Measurements from ENCODE around the gene UBASH3A.
A peak's percentile ranks its signal among the peaks of the same experiment; 100 is the strongest.

The UBASH3A gene

DNA sequence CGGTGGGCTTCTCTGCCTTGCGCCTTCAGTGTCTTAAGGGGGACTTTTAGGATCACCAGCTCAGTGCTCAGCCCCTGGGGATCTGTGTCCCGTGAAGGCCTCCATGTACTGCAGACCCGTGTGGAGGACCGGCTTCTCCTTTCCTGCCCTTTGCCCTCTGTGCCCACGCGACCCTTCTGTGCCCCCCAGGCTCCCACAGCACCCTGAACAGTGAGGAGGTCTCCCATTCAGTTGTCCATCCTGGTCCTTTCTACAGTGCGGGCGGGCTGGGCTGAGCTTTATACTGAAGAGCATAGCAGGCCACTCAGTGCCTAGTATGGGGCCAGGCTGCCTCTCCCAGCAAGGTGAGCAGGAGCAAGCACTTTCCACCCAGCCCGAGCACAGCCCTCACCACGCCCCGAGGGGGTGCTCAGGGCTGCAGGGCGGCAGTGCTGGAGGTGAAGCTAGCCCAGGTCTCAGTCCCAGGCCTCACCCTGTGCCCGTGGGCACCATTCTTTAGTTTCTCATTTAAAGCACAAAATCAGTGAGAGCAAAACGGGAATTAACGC is 29.7 kb upstream of the UBASH3A start:
- TF ChIP-seq, protein P1, sequence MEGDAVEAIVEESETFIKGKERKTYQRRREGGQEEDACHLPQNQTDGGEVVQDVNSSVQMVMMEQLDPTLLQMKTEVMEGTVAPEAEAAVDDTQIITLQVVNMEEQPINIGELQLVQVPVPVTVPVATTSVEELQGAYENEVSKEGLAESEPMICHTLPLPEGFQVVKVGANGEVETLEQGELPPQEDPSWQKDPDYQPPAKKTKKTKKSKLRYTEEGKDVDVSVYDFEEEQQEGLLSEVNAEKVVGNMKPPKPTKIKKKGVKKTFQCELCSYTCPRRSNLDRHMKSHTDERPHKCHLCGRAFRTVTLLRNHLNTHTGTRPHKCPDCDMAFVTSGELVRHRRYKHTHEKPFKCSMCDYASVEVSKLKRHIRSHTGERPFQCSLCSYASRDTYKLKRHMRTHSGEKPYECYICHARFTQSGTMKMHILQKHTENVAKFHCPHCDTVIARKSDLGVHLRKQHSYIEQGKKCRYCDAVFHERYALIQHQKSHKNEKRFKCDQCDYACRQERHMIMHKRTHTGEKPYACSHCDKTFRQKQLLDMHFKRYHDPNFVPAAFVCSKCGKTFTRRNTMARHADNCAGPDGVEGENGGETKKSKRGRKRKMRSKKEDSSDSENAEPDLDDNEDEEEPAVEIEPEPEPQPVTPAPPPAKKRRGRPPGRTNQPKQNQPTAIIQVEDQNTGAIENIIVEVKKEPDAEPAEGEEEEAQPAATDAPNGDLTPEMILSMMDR (IDR thresholded peaks at IDR 0.05; ENCODE audit: borderline replicate concordance, control extremely low read depth, extremely low read depth, insufficient read depth, missing control alignments), result no peak
- in situ Hi-C loops (cut with MboI; ENCODE audit: low sequenced_read_pairs, unreplicated experiment), result no loop called here
- DNase-seq (ENCODE audit: low spot score), result no peak

DNA sequence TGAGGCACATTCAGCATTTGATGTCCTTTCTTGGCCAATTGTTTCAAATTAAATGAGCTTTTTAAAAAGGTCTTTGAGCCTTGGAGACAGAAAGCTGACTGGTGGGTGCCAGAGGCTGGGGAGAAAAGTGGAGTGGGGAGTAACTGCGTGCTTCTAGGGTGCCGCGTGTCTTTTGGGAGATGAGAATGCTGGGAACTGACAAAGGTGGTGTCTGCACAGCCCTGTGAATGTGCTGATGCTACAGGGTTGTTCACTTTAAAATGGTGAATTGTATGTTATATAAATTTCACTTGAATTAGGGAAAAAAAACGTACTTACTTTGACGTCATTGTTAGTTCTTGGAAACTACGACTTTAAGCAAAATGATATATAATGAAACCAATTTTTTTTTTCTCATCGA is 29.2 kb upstream of the UBASH3A start:
- no peak for DNase-seq (ENCODE audit: low spot score)
- in situ Hi-C loops (cut with MboI; ENCODE audit: low sequenced_read_pairs, unreplicated experiment), result no loop called here
- TF ChIP-seq, protein P1 (IDR thresholded peaks at IDR 0.05; ENCODE audit: borderline replicate concordance, control extremely low read depth, extremely low read depth, insufficient read depth, missing control alignments), result no peak

DNA sequence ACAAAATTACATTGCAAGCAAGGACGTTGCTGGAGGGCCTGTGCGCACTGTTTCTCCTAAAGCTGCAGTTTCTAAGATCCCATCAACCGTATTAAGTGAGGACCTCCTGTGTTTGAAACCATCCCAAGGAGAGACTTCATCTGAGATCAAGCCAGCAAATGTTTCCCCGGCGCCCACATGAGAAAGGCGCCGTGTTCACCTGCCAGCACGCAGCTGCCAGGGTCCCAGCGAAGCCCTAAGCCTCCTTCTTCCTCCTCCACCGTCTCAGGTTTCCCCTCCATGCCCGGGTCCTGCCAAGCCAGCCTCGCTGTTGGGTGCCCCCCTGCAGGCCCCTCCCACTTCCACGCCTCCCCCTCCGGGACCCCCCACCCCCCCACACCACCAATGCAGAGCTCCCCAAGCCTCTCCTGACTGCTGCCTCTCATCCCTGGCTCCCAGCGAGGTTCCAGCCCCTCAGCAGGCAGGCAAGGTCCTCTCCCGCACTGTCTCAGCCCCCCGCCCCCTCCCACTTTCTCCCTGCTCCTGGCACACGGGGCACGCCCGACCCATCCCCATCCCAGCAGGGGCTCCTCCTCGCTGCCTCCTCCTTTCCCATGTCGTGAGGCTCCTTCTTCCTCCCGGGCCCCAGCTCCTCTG is 28.7 kb upstream of the UBASH3A start:
- no peak for DNase-seq (ENCODE audit: low spot score)
- in situ Hi-C loops (cut with MboI; ENCODE audit: low sequenced_read_pairs, unreplicated experiment), result no loop called here
- TF ChIP-seq, protein P1 (IDR thresholded peaks at IDR 0.05; ENCODE audit: borderline replicate concordance, control extremely low read depth, extremely low read depth, insufficient read depth, missing control alignments), result no peak

DNA sequence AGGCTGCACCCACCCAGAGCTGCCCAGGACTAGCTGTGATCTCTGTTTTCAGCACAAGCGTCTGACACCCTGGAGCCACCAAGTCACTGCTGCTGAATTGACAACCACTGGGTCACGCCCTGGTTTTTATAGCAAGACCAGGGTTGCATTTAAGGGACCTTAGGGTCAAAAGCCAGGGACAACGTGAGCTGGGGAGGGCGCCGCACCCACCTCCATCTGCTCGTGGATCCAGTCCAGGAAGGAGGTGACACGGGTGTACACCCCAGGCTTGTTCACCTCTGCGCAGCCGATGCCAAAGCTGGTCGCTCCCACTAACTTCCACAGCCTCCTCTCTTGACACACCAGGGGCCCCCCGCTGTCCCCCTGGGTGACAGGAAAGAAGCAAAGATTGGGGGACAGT is 28.2 kb upstream of the UBASH3A start:
- in situ Hi-C loops (cut with MboI; ENCODE audit: low sequenced_read_pairs, unreplicated experiment), result no loop called here
- TF ChIP-seq, protein P1 (IDR thresholded peaks at IDR 0.05; ENCODE audit: borderline replicate concordance, control extremely low read depth, extremely low read depth, insufficient read depth, missing control alignments), result no peak
- DNase-seq (ENCODE audit: low spot score), result no peak

DNA sequence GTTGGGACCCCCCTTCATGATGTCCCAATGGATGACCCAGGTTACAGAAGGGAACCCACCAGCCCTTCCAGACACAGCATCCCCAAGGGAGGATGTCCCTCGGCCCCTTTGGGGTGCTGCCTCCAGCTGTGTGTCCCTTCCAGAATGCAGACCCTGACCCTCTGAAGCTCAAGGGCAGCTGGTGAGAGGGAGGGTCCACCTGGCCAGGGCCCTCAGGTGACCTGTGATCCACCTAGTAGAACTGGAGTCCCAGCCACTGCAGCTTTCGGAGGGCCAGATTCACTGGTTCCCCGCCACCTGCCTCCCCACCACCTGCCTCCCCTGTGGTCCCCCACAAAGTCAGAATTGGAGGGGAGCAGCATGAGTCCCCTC is 27.8 kb upstream of the UBASH3A start:
- in situ Hi-C loops (cut with MboI; ENCODE audit: low sequenced_read_pairs, unreplicated experiment), result no loop called here
- DNase-seq (ENCODE audit: low spot score), result no peak
- TF ChIP-seq, protein P1 (IDR thresholded peaks at IDR 0.05; ENCODE audit: borderline replicate concordance, control extremely low read depth, extremely low read depth, insufficient read depth, missing control alignments), result no peak

DNA sequence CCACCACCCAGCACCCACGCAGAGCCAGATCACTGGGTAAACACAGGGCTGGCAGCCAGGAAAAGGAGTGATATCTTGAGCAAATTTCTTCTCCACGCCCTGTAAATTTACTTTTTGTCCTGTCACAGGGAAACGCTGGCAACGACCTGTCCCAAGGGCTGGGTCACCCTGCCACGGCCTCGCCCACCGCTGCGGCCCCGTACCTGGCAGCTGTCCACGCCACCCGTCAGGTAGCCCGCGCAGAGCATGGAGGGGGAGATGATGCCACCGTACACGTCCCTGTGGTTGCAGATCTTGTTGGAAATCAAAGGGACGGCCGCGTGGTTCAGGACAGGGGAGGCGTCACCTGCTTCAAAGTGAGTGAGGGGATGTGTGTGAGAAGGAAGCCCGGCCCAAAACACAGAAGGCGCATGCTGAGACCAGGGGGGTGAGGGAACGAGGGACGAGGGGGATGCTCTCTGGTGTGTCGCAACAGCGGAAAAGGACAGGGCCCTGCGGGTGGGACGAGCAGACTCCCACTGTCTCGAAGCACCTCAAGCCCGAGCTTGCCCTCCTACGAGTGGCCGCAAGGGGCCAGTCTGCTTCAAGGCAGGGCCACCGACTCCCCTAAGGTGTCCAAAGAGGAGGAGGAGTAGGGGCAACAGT is 27.2 kb upstream of the UBASH3A start:
- DNase-seq (ENCODE audit: low spot score), result peak; percentile 50
- TF ChIP-seq, protein P1 (IDR thresholded peaks at IDR 0.05; ENCODE audit: borderline replicate concordance, control extremely low read depth, extremely low read depth, insufficient read depth, missing control alignments), result no peak
- in situ Hi-C loops (cut with MboI; ENCODE audit: low sequenced_read_pairs, unreplicated experiment), result no loop called here

Data from GM13976 (cell line).